Left lung (tissue), 10 donors: ENCODE measurements around the gene CDCA7. TPM values are rescaled to one million over a fixed set of nuclear protein-coding genes. Genes with fewer than 3 reads are reported as not detected.
A peak's percentile ranks its signal among the peaks of the same experiment; 100 is the strongest.

Experiments
- ATAC-seq: fragments of 200-7000 bp; cut with Tn5 transposase; one replicate; pipeline ENCODE4 v1.9.1; 2020; ENCODE audit warnings: moderate library complexity
- DNase-seq, 4 donors: peaks; one replicate each; pipeline ENCODE4 v3.0.0-alpha.2; 2013 to 2020
- H3K27ac ChIP-seq, 2 donors: fragments of 200-600 bp; sonication (generic) in 1 of 2; one replicate each; pipeline versions ENCODE4 v1.5.0 to v1.8.0; 2020 to 2021
- H3K27me3 ChIP-seq, 2 donors: fragments of 200-600 bp; sonication (generic) in 1 of 2; one replicate each; pipeline versions ENCODE4 v1.5.0 to v1.8.0; 2020 to 2021
- H3K36me3 ChIP-seq, 2 donors: fragments of 200-600 bp; sonication (generic) in 1 of 2; one replicate each; pipeline versions ENCODE4 v1.5.0 to v1.8.0; 2020 to 2021
- H3K4me1 ChIP-seq, 2 donors: fragments of 200-600 bp; one replicate each; pipeline ENCODE4 v1.8.0; 2021
- H3K4me3 ChIP-seq, 2 donors: fragments of 200-600 bp; sonication (generic) in 1 of 2; one replicate each; pipeline versions ENCODE4 v1.5.0 to v1.8.0; 2020 to 2021; ENCODE audit warnings: mild to moderate bottlenecking in 1 of 2
- H3K9me3 ChIP-seq, 2 donors: fragments of 200-600 bp; sonication (generic) in 1 of 2; one replicate each; pipeline versions ENCODE4 v1.5.0 to v1.8.0; 2020 to 2021
- CTCF ChIP-seq, 2 donors: fragments of 200-600 bp; sonication (generic) in 1 of 2; IDR thresholded peaks; one replicate each; pipeline versions ENCODE4 v1.5.0 to v1.8.0; 2021; ENCODE audit warnings: antibody characterized with exemption in 2 of 2
- intact Hi-C, 2 donors: fragments of 100-400 bp; cut with DNase I; formaldehyde crosslinking; loops; one replicate each; pipeline versions ENCODE4 v1.11.2 to v1.14.2; 2022
- polyA plus RNA-seq, 6 donors: library from polyadenylated mRNA; unstranded; fragments of 120-200 nt; gene quantifications; one replicate each; pipeline ENCODE4 v1.2.1, GENCODE V29; 2013; ENCODE audit not compliant: insufficient read length in 6 of 6
- total RNA-seq, 2 donors: library from RNA; stranded (reverse); fragmentation: NEBNext Ultra II Directional; extraction: Animal tissue kit (Norgen Biotek cat#: 25700); gene quantifications; one replicate each; pipeline ENCODE4 v1.2.1, GENCODE V29; 2021
- donor health status: DM: no; HTN: yes; CAD: no.
- donor health status: DM: no; HTN: no; CAD: no.

CDCA7 gene
- total and polyA plus RNA-seq, 8 donors, result 2.3 to 109 (median 80.5) TPM

- peak in 2 of 4 donors; percentile 41 to 65 for DNase-seq
Measured at GRCh38 chr2:173357346-173357745, 2.7 kb downstream of the CDCA7 start.

GRCh38 chr2:173358616-173359015 lies 3.9 kb downstream of the CDCA7 start:
- H3K36me3 ChIP-seq, result no peaks in the 10 kb centered on the region
- TF ChIP-seq CTCF (IDR thresholded peaks at IDR 0.05), result no peak
- H3K9me3 ChIP-seq, result no peaks in the 10 kb centered on the region
- no peak for DNase-seq
- H3K4me1 ChIP-seq, result peaks cover 4 to 30% of the 10 kb centered on the region in 2 donors
- ATAC-seq, result no peak
- H3K27ac ChIP-seq, result no peak overlapping the region
- H3K27me3 ChIP-seq, result peaks cover 14 to 57% of the 10 kb centered on the region in 2 donors
- intact Hi-C loops, result no loop called here
- no peak overlapping the region for H3K4me3 ChIP-seq

More at GRCh38 chr2:173357346-173357745, 2.7 kb downstream of the CDCA7 start:
- peaks cover 27 to 69% of the 10 kb centered on the region in 2 donors for H3K27me3 ChIP-seq
- peaks cover 4 to 30% of the 10 kb centered on the region in 2 donors for H3K4me1 ChIP-seq
- no peak for ATAC-seq
- H3K4me3 ChIP-seq, result no peak overlapping the region
- H3K27ac ChIP-seq, result no peak overlapping the region
- no peaks in the 10 kb centered on the region for H3K9me3 ChIP-seq
- H3K36me3 ChIP-seq, result no peaks in the 10 kb centered on the region
- intact Hi-C loops, result no loop called here
- TF ChIP-seq CTCF (IDR thresholded peaks at IDR 0.05), result no peak

- no peak for TF ChIP-seq CTCF (IDR thresholded peaks at IDR 0.05)
- Histone ChIP-seq H3K27me3 (peaks cover 8 to 50% of the 10 kb centered on the region in 2 donors), H3K36me3 (no peaks in the 10 kb centered on the region), H3K4me3 (no peak overlapping the region), H3K4me1 (peaks cover 4 to 24% of the 10 kb centered on the region in 2 donors), H3K9me3 (no peaks in the 10 kb centered on the region), H3K27ac (no peak overlapping the region)
- DNase-seq (no peak), ATAC-seq (no peak)
- intact Hi-C loops, result no loop called here
Measured at GRCh38 chr2:173359231-173359630, 4.6 kb downstream of the CDCA7 start.

- H3K4me1 ChIP-seq, result no peaks in the 10 kb centered on the region
- no peak overlapping the region for H3K4me3 ChIP-seq
- peaks cover 0 to 11% of the 10 kb centered on the region in 2 donors for H3K36me3 ChIP-seq
- TF ChIP-seq CTCF (IDR thresholded peaks at IDR 0.05), result no peak
- H3K27ac ChIP-seq, result no peak overlapping the region
- no peak for ATAC-seq
- no peaks in the 10 kb centered on the region for H3K9me3 ChIP-seq
- intact Hi-C loops, result no loop called here
- no peaks in the 10 kb centered on the region for H3K27me3 ChIP-seq
- no peak for DNase-seq
Measured at GRCh38 chr2:173370198-173370597, 15.5 kb downstream of the CDCA7 start.

GRCh38 chr2:173371023-173371422 lies 16.4 kb downstream of the CDCA7 start:
- no peaks in the 10 kb centered on the region for H3K27me3 ChIP-seq
- intact Hi-C loops, result no loop called here
- no peaks in the 10 kb centered on the region for H3K9me3 ChIP-seq
- no peaks in the 10 kb centered on the region for H3K4me1 ChIP-seq
- no peak for ATAC-seq
- peaks cover 0 to 11% of the 10 kb centered on the region in 2 donors for H3K36me3 ChIP-seq
- H3K4me3 ChIP-seq, result no peak overlapping the region
- TF ChIP-seq CTCF (IDR thresholded peaks at IDR 0.05), result no peak
- no peak for DNase-seq
- no peak overlapping the region for H3K27ac ChIP-seq
